GM21619 (cell line): ENCODE data around the gene PCDHA1.
A peak's percentile ranks its signal among the peaks of the same experiment; 100 is the strongest.

Experiments used
- ATAC-seq: cut with Tn5 transposase; IDR thresholded peaks from one replicate; pipeline ENCODE4 v1.9.1; 2021; ENCODE audit not compliant: unreplicated experiment

Gene PCDHA1

DNA sequence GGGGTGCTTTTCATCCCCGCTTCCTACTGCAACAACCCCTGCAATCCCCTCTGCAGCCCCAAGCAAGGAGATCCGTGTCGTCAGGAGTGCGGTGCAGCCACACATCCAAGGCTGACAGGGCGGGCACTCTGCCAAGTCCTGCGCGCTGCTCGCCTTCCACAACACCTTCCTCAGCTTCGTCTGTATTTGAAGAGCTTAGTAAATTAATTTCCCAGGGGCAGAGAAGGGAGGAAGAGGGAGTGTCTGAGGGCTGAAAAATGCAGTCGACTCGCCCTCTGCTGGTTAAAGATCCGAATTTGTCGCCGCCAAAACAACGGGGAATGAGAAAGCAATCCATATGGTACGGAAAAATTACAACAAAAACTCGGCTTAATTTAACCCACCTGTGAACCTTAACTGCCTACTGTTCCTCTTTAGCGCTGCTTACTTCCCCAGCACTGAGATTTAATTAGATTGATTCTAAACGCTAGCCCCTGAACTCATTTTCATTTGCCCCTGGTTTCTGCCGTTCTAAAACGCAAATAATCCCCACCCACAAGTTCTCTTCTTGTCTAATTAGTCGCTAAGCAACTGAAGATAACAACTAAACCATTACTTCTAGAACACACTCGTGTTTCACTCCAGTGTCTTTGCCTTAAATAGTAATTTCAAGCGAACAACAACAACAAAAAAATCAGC is 254.3 kb downstream of the PCDHA1 start:
- no peak for ATAC-seq

DNA sequence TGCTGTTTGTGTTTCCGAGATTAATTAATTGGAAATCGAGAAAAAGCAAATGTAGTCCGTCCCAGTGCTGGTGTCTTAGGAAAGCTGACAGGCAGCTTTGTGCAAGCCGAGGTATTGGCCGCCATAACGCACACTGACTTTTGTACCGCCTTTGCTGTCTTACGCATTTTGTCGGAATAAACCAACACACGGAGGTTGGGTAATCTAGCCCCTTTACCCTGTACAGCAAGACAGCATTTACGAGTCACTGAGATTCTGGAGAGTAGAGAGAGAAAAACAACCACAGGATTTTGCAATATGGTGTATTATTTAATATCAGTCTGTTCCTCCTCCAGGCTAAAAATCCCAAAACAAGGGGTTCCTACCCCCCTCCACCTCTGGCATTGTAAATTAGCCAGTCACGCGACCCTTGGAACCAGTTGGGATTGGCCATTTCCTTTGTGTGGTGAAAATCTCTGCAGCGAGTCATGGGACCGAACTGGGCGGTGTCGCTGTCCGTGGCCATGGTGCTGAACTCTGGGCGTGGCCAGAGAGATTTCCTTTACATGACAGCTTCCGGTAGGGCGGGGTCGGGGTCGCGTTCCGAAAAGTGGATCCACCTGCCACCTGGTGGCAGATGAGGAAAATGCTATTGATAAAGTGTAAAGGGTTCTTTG is 255.0 kb downstream of the PCDHA1 start:
- peak; percentile 69 for ATAC-seq

DNA sequence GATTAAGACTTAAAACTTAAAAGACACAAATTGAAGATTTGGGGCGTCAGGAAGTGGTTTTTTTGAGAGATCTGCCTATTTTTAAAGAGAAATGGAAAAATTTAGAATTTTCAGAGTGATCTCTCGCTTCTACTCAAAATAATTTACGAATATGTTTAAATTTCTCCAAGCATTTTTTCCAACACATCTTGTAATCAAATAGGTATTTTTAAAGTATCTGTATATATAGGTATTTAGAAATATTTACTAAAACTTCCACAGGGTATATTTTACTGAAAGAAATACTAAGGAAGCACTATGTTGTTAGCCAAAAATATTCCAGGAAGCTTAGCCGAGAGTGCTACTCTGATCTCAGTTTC is 255.5 kb downstream of the PCDHA1 start:
- no peak for ATAC-seq

GRCh38 chr5:141042555-141042954 is 256.6 kb downstream of the PCDHA1 start:
- ATAC-seq, result no peak

- no peak for ATAC-seq
Observed at GRCh38 chr5:141050622-141051520, 264.9 kb downstream of the PCDHA1 start, which contains the start of gene PCDHB1. PCDHB1 (plus strand) TSS chr5:141051374; CDS start chr5:141051471, 97 bp downstream.

GRCh38 chr5:141051521-141051866 is 265.6 kb downstream of the PCDHA1 start:
- no peak for ATAC-seq
